ENCODE results near the gene CPED1.

- no peak for TF ChIP-seq CTCF (IDR thresholded peaks at IDR 0.05; ENCODE audit: low read length)
- TF ChIP-seq EZH2 (IDR thresholded peaks at IDR 0.05; ENCODE audit: borderline replicate concordance, low read length): no peak
Measured at GRCh38 chr7:121073463-121074099, 85.1 kb downstream of the CPED1 start.

All from OCI-LY1 (cell line).